ENCODE data around the gene ZNF425. TPM values are rescaled to one million over a fixed set of nuclear protein-coding genes. Genes with fewer than 3 reads are reported as not detected.
A peak's percentile ranks its signal among the peaks of the same experiment; 100 is the strongest.

ZNF425 gene
- total and polyA plus RNA-seq, 9 of the 15 experiments (the other 6 are each of a cell fraction or from before 2014, with no cell fraction given), result 0.03 to 0.89 (median 0.54) TPM

GRCh38 chr7:149126662-149127266 lies 640 bp upstream of the ZNF425 start (continued):
- 0 out of 4 replicates have a peak, but pooled peaks of 1 of the 2 experiments have one; percentile 22 for TF ChIP-seq MNT (conservative IDR thresholded peaks at IDR 0.05)
- TF ChIP-seq PCBP2 (IDR thresholded peaks at IDR 0.05; ENCODE audit: low read depth, low read length, poor library complexity, severe bottlenecking), result no peak
- TF ChIP-seq HMG20A (CRISPR knock-in tag; conservative IDR thresholded peaks at IDR 0.05), result no peak
- TF ChIP-seq TCF3 (CRISPR knock-in tag; IDR thresholded peaks at IDR 0.05), result no peak; the same call in 1 of the 2 replicates
- peak; percentile 36 for TF ChIP-seq CCNT2 (IDR thresholded peaks at IDR 0.05; ENCODE audit: borderline replicate concordance, extremely low read depth, insufficient read length, low read depth, low read length)
- no peak for TF ChIP-seq PPARD (CRISPR knock-in tag; IDR thresholded peaks at IDR 0.05)
- TF ChIP-seq GTF2B (IDR thresholded peaks at IDR 0.05; ENCODE audit: extremely low read depth, insufficient read length), result no peak
- TF ChIP-seq HMGN3 (IDR thresholded peaks at IDR 0.05; ENCODE audit: borderline replicate concordance, extremely low read depth, insufficient read length, low read depth, low read length), result no peak
- no peak for TF ChIP-seq ZNF668 (CRISPR knock-in tag; IDR thresholded peaks at IDR 0.05)
- TF ChIP-seq ESRRA (IDR thresholded peaks at IDR 0.05; ENCODE audit: borderline replicate concordance, low read depth), result no peak
- no peak for TF ChIP-seq CHD4 (IDR thresholded peaks at IDR 0.05; ENCODE audit: insufficient read depth, insufficient replicate concordance, low read depth, low read length, poor library complexity, severe bottlenecking)
- TF ChIP-seq ARID4B (CRISPR knock-in tag; IDR thresholded peaks at IDR 0.05), result no peak
- TF ChIP-seq ARNT (IDR thresholded peaks at IDR 0.05), result no peak; a peak in 1 of 4 replicates
- no peak for TF ChIP-seq RNF219 (CRISPR knock-in tag; IDR thresholded peaks at IDR 0.05)
- TF ChIP-seq PRMT5 (CRISPR knock-in tag; IDR thresholded peaks at IDR 0.05), result no peak
- peak; percentile 71; the same call in 1 of the 2 replicates for TF ChIP-seq SAFB (IDR thresholded peaks at IDR 0.05; ENCODE audit: borderline replicate concordance, low read depth, low read length)

All from K562 (cell line).